ENCODE results near the gene KCNMA1. TPM values are rescaled to one million over a fixed set of nuclear protein-coding genes. Genes with fewer than 3 reads are reported as not detected.

KCNMA1 gene
- total RNA-seq, 1 experiment from 2014 or later, result 0.70 TPM

GRCh38 chr10:77539147-77539935, 98.3 kb downstream of the KCNMA1 start:
- ChIA-PET CTCF (no interaction called here), POLR2A (ENCODE audit: unreplicated experiment) (interaction anchor here (0.6 kb wide), 2 partner anchors 10 to 18 kb away, joined by 3 read pairs; no protein-coding TSS in a partner anchor)
- H3K9me3 ChIP-seq (ENCODE audit: insufficient read depth, low read depth), result no peaks in the 10 kb centered on the region; the same call in 1 of the 2 replicates
- H3K4me2 ChIP-seq, result peak overlapping the region; percentile 54
- H3K79me2 ChIP-seq (ENCODE audit: low read depth), result no peaks in the 10 kb centered on the region
- peaks cover 25% of the 10 kb centered on the region for H3K4me1 ChIP-seq (replicated peaks; ENCODE audit: insufficient read depth)
- H3K27me3 ChIP-seq (ENCODE audit: insufficient read depth, low read depth), result no peaks in the 10 kb centered on the region
- H4K20me1 ChIP-seq (ENCODE audit: insufficient read depth), result no peaks in the 10 kb centered on the region
- no peak overlapping the region for H3K27ac ChIP-seq
- no peaks in the 10 kb centered on the region for H3K36me3 ChIP-seq (ENCODE audit: low read depth)
- DNase-seq, result peak; percentile 33 to 90
- H2AFZ ChIP-seq, result no peak overlapping the region
- no peaks in the 10 kb centered on the region for H3K9me2 ChIP-seq (ENCODE audit: insufficient read depth)
- intact Hi-C loops (cut with micrococcal nuclease; ENCODE audit: unreplicated experiment), result loop anchor here (1.0 kb wide), 1 partner anchor 43 kb away; no protein-coding TSS in a partner anchor
- 0 out of 2 replicates have a peak, but pooled peaks cover 5% of the 10 kb centered on the region for H3F3A ChIP-seq (ENCODE audit: insufficient read depth, low read depth)
- no peak for TF ChIP-seq EZH2 (IDR thresholded peaks at IDR 0.05; ENCODE audit: low read depth)
- TF ChIP-seq CTCF (conservative IDR thresholded peaks at IDR 0.05), result no peak
- no TSS peak for BruUV-seq (replicated peaks)
- H3K4me3 ChIP-seq, result no peak overlapping the region

GRCh38 chr10:77537720-77538373, 99.8 kb downstream of the KCNMA1 start:
- Histone ChIP-seq H2AFZ (no peak overlapping the region), H4K20me1 (ENCODE audit: insufficient read depth) (no peaks in the 10 kb centered on the region), H3F3A (ENCODE audit: insufficient read depth, low read depth) (0 out of 2 replicates have a peak, but pooled peaks cover 5% of the 10 kb centered on the region), H3K27me3 (ENCODE audit: insufficient read depth, low read depth) (no peaks in the 10 kb centered on the region), H3K9me3 (ENCODE audit: insufficient read depth, low read depth) (no peaks in the 10 kb centered on the region; the same call in 1 of the 2 replicates), H3K4me3 (no peak overlapping the region), H3K27ac (no peak overlapping the region), H3K4me1 (replicated peaks; ENCODE audit: insufficient read depth) (peaks cover 40% of the 10 kb centered on the region), H3K9me2 (ENCODE audit: insufficient read depth) (no peaks in the 10 kb centered on the region), H3K79me2 (ENCODE audit: low read depth) (no peaks in the 10 kb centered on the region), H3K36me3 (ENCODE audit: low read depth) (no peaks in the 10 kb centered on the region), H3K4me2 (no peak overlapping the region)
- intact Hi-C loops (cut with micrococcal nuclease; ENCODE audit: unreplicated experiment), result no loop called here
- ChIA-PET POLR2A (ENCODE audit: unreplicated experiment) (no interaction called here), CTCF (no interaction called here)
- no peak for DNase-seq
- BruUV-seq (replicated peaks), result no TSS peak
- TF ChIP-seq EZH2 (IDR thresholded peaks at IDR 0.05; ENCODE audit: low read depth), result no peak

- H3K27ac ChIP-seq, result no peak overlapping the region
- intact Hi-C loops (cut with micrococcal nuclease; ENCODE audit: unreplicated experiment), result no loop called here
- peaks cover 47% of the 10 kb centered on the region for H3K4me1 ChIP-seq (replicated peaks; ENCODE audit: insufficient read depth)
Measured at GRCh38 chr10:77537071-77537470, 100.5 kb downstream of the KCNMA1 start.

More at GRCh38 chr10:77537071-77537470, 100.5 kb downstream of the KCNMA1 start:
- no peak for DNase-seq
- no TSS peak for BruUV-seq (replicated peaks)
- Histone ChIP-seq H3K36me3 (ENCODE audit: low read depth) (no peaks in the 10 kb centered on the region), H2AFZ (no peak overlapping the region), H3K27me3 (ENCODE audit: insufficient read depth, low read depth) (no peaks in the 10 kb centered on the region), H4K20me1 (ENCODE audit: insufficient read depth) (no peaks in the 10 kb centered on the region), H3K9me3 (ENCODE audit: insufficient read depth, low read depth) (no peaks in the 10 kb centered on the region; the same call in 1 of the 2 replicates), H3K79me2 (ENCODE audit: low read depth) (no peaks in the 10 kb centered on the region), H3K9me2 (ENCODE audit: insufficient read depth) (no peaks in the 10 kb centered on the region), H3K4me3 (no peak overlapping the region), H3K4me2 (no peak overlapping the region), H3F3A (ENCODE audit: insufficient read depth, low read depth) (0 out of 2 replicates have a peak, but pooled peaks cover 5% of the 10 kb centered on the region)
- CTCF ChIA-PET, result no interaction called here
- TF ChIP-seq EZH2 (IDR thresholded peaks at IDR 0.05; ENCODE audit: low read depth) (no peak), CTCF (conservative IDR thresholded peaks at IDR 0.05) (no peak)
- POLR2A ChIA-PET (ENCODE audit: unreplicated experiment), result no interaction called here

All from PC-9 (cell line).